Measurements from ENCODE around the gene TAF4.

Gene TAF4

DNA sequence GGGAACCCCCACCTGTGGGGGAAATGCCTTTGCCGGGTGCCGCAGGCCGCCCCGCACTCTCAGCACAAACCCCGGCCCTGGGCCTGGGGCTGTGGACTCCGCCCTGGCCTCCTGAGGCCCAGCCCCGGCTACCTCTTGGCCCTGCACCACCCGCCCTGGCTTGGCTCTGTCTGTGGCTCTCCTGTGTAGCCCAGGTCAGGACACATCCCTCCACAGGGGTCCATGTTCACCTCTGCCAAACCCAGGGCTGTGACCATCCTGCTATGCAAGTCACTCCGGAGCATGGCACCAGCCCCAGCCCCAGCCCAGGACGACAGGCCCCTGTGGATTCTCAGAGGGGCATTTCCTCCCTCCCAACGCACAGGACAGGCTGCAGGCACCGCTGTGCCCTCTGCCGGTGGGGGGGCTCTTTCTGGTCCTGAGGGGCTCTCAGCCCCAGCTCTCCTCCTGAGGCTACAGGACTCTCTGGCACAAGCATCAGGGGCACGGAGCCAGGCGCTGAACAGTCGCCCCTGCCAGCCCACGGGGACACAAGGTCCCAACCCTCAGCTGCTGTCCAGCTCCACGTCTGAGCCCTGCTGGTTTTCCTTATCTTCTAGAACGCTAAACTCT lies 45.7 kb downstream of the TAF4 start:
- DNase-seq: no peak

DNA sequence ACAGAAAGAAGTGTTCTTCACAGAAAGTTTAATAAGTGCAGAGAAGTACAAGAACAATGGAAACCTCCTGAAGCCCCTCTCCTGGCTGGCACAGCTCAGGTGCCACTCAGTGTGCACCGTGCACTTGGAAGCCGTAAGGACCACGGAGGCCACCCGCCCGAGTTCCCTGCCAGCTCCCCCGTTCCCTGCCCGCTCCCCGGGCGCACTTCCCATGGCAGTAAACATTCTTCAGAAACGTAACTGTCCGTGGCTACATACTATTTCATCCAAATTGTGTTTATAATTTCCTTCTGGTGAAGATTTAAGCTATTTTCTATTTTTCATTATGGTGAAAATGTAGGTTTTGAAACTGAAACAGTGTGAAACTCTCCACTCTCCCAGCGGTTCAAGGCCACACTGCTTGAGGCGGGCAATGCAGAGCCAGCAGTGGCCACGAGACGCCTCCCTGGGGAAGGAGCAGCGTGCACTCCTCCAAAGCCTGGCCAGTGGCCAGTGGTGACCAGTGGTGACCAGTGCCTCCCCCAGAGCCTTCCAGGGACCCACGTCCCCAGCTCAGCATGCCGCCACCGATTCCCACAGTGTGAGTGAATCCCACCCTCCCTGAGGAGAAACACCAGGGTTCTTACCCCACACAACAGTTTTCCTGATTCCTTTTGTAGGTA lies 46.4 kb downstream of the TAF4 start:
- no peak for DNase-seq

DNA sequence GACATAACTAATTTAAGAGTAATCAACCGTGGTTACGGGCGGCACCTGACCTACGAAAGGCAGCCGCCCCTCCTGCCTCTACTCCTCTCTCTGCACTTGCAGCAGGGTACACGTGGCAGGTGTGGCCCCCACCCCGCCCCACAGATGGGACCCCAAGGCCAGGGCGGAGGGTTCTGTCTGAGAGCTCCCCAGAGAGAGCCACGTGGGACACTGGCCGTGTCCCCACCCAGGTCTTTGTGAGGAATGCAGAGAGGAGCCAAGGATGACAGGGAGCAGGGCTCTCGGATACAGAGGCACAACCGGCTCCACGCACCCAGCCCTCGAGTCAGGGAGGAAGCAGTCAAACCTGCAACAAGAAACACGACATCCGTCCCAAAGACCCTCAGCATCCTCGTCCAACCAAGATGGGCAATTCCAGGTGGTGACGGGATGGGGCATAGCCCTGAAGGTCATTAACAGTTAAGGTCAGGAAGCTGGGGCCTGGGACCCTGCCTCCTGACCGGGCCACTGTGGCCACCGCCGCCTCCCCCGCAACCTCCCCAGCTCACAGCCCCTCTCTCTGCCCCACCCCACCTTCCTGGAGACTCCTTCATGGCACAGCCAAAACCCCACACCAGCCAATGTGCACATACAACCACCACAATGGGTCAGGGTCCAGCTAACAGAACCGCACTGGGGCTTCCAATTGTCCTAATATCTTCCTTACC lies 47.1 kb downstream of the TAF4 start:
- no peak for DNase-seq

DNA sequence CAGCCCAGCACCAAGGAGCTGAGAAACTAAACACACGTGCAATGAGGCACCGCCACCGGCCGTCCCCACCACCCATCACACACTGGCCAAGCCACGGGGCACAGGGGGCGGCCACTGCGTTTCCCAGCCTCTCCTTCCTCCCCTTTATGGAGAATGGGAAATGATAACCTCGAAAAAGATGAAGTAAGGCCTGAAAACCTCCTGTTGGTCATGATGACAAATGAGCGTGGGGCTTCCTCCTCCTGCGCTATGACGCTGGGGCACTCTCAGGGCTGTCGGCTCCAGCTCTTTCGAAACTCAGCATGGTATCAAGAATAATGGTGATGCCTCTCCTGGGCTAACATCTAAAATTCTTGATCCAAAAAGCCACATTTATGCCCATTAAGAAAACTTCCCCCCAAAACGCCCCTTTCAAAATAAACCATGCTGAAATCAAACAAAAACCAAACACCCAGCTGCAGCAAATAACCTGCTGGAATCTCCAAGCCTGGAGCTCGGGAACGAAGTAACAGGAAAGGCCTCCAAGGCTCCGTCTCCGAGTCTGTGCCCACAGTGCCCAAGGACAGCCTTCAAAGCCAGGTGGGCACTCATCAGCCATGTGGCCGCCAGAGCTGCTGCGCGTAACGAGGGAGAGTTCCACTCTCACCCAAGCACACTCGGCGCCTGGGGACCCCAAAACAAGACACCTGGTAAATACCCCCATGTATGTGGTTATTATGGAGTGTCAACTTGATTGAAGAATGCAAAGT lies 50.0 kb downstream of the TAF4 start:
- no peak for DNase-seq

DNA sequence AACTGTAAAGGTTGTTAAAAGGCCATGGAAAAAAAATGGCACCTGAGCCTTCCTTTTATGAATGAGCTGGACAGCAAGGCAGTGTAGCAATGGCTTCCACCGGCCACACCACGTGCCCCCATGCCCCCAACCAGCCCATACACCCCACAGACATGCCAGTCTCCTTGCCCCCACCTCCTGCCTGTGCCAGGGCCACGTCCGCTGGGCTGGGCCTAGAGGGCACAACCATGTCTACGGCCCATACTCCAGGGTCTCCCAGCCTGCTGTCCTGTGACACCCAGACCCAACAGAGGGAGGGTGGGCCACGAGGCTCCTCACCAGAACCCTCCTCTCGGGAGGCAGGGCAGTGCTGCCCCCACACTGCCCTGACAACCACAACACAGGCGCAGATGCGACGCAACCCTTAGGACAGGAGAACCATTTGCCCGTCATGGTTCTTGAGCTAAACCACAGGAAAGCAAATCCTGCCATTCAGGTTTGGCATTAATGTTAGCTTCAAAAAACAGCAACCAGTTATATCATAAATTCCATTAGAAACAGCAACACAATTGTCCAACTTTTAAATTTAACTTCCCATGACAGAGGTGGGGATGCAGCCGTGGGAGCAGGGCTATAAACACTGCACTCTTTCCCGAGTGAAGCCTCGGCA lies 50.7 kb downstream of the TAF4 start:
- DNase-seq: no peak

DNA sequence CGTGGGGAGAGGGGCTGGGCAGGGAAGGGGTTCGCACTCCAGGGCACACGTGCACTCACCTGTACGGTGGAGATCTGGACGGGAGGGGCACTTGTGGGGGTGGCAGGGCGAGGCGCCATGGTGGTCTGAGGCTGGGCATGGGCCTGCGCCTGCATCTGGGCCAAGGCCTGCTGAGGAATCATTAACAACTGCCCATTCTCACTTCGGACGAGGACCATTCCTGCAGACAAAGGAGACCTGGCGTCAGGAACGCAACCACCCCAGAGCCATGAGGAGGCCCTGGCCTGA lies 51.2 kb downstream of the TAF4 start:
- DNase-seq: no peak

DNA sequence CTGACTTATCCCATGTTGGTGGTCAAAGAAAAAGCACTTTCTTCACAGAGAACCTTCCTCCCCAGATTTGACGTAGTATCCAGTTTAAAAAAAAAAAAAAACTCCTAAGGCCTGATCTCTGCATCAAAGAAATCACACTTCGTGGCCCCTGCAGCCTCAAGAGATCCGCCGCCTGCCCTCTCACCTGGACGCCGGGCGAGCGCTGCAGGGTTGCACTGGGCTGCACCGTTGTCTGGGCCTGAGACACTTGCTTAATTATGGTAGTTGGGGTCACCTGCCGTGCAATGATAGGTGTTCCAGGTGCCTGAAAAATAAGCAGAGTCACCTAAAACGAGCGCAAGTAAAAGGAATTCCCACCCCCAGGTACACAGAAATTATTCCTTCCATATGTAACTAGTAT lies 53.0 kb downstream of the TAF4 start:
- DNase-seq: no peak

DNA sequence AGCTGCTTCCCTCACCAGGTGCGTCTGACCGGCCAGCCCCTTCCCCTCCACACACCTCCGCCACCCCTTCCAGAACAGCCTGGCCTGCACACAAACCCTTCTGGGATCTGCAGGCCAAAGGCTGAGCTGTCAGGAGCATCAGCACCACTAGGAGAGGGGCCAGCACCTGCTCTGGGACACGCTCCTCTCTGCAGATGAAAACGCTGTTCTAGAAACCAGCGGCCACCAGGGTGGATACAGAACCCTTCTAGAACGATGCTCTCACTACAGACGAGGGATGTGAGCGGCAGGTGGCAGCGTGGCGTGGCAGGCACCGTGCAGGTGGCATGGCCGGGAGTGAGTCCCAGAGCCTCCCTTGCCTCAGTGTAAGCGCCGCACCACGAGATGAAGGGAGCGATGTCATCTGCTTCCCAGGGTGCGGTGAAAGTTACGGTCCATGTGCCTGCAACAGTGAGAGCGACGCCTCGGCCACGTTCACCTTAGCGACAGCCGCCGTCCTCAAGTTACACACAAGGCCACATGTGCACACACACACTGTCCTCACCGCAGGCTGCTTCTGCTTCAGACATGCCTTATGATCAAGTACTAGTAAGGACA lies 53.6 kb downstream of the TAF4 start:
- DNase-seq: no peak

DNA sequence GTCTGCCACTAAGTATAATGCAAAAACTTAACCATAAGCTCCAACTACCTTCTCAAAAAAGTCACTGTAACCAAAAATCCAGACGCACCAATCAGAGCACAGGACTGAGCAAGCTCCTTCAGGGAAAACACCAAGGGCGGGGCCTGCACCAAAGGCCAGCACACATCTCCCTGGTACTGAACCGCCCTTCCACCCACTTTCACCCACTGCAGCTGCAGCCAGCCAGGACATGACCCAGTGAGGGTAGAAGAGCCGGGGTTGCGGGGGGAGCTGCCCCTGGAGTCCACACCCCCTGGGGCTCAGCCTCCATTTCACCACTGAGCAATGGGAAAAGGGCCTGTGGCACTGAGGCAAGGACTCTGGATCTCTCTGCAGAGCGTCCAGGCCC lies 54.3 kb downstream of the TAF4 start:
- no peak for DNase-seq

DNA sequence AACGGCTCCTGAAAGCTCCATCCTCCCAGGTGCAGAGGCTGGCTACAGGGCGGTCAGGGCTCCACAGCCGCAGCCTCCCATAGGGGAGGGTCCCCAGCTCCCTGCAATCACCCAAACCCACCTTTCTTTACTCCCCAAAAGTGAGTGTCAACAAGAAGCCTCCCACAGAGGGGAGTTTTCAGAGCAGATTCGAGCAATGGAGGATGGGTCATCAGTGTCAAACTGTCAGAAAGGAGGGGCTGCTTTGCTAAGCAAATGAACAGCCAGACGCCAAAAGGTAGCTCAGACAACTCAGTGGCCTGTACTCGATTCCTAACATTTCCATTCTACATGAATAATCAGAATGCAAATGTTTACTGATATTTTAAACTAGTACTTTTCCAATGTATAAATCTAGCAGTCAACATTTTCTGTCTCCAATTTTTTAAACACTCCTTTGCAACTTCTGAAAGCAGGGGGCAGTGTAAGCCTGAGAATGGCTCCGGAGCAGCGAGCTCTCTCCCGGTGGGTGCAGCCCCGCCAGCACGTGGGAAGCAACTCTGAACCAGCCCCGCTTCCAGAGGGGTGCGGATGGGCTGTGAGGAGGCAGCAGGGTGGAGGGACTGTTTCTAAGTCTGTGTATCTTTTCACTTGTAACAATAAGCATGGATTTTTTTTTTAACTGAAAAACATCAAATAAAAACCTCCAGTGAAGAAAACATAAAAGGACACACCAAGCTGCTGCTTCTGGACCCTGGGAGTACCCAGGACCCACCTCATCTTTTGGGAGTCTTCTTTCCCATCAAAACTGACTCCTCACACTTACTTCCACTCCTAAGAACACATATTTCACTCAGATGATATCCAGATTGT lies 54.9 kb downstream of the TAF4 start:
- DNase-seq: peak; percentile 76

DNA sequence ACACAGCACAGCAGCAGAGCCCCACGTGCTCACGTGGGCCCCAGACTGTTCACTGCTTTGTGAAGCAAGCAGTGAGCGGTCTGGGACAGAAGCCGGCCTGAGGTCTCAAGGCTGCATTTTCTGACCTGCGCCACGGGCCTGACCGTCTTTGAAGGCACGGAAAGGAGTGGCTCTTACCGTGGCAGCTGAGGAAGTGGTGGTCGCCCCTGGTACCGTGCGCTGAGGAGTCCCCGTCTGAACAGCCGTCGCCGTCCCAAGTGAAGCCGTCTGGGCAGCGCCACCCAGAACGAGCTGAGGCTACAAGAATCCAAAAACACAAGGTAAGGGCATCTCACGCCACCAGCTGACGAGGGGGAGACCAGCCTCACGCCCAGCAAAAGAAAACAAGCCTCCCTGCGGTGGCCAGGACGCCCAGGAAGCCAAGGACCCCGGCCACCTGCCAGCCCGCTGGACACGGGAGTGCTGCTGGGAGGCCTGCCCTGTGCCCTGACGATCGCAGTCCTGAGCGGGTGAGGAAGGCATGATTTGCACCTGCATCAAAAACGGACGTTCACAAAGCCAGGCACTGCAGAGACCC lies 55.7 kb downstream of the TAF4 start:
- no peak for DNase-seq

DNA sequence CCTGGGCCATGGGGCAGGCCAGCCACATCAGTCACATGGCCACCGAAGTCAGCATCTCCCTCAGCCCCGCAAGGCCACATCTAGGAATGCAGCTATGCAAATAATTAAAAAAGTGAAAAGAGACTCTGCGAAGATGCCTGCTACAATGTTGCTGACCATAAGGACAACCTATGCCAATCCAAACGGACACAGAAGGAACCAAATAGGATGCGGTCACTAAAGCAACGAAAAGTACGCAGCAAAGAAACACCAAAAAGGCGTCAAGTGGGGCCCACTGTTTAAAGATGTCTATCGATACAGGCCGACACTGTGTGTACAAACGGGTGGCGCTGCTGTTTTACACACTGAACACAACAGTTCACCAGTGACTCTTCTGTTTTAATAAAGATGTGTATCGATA lies 56.4 kb downstream of the TAF4 start:
- no peak for DNase-seq

DNA sequence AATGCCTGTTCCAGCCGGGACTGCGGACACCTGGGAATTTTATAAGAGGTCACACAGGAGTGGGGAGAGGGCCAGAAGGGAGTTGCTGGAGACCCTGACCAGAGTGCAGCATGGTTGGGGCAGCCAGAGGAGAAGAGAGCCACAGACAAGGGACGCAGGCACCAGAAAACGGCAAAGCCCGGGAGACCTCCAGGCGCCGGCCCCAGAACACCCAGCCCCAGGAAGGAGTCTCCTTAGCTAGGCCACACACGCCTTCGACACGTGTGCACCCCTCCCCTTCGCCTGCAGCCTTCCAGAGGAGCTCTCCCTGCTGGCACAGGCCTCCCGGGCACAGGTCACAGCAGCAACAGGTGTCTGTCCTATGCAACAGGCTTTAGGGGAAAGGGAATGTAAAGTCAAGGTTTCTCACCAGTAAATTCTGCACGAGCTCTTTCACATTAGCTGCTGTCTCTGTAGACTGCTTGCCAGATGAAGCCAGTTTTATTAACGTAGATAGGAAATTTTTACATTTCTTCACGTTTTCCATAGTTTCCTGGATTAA lies 57.0 kb downstream of the TAF4 start:
- no peak for DNase-seq

DNA sequence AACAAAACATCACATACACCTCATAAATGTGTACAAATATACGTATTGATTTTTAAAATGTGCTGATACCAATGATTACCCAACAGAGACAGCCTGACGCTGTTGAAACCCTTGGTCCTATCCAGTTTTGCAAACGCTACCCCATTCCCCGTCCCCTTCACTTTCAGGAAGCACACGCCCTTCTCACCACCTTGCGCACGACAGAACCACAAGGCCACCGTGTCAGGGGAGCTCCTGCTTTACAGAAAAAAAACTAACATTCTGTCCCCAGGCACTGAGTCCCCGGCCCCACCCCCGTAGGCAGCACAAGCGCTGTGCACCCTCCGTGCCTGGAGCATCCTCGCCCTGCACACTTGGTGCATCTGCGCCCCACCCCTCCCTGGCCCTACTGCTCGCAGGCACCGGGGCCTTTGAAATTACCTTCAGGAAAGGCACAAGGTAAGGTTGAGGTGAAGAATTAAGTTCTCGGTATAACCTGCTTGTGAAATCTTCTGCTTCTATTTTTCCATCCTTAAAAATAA lies 58.5 kb downstream of the TAF4 start:
- no peak for DNase-seq

DNA sequence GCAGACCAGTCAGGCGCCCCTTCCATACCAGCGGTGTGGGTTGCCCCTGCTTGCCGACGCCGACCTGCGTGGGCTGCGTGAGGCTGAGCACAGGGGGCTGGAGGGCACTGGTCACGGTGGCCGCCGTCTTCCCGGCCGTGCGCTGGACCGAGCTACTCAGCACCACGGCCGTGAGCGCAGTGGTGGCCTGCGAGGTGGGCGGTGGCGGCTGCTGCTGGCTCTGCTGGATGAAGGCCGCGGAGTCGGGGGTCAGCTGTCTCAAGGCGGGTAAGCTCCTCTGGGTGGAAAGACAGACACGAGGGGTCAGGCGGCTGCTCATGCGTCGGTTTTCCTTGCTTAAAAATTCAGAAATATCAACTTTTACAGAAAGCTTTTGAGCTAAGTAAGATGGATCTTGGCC lies 59.2 kb downstream of the TAF4 start:
- DNase-seq: no peak

DNA sequence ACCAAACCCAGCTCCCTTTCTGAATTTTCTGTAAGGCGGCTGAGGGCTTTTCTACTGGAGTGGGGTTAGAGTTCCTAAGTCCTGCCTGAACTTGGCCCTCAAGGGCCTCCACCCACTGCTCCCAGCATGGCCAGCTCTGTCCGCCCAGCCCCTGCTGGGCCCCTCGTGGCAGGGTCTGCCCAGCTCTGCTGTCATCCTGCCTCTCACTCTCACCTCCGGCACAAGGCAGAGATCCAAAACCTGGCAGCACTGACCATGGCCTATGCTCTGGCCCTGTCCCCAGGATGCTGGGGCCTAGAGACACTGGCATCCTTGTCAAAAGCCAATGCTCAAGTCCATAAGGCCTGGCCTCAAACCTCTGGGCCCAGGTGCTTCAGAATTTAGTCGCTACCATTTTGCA lies 61.1 kb downstream of the TAF4 start:
- no peak for DNase-seq

DNA sequence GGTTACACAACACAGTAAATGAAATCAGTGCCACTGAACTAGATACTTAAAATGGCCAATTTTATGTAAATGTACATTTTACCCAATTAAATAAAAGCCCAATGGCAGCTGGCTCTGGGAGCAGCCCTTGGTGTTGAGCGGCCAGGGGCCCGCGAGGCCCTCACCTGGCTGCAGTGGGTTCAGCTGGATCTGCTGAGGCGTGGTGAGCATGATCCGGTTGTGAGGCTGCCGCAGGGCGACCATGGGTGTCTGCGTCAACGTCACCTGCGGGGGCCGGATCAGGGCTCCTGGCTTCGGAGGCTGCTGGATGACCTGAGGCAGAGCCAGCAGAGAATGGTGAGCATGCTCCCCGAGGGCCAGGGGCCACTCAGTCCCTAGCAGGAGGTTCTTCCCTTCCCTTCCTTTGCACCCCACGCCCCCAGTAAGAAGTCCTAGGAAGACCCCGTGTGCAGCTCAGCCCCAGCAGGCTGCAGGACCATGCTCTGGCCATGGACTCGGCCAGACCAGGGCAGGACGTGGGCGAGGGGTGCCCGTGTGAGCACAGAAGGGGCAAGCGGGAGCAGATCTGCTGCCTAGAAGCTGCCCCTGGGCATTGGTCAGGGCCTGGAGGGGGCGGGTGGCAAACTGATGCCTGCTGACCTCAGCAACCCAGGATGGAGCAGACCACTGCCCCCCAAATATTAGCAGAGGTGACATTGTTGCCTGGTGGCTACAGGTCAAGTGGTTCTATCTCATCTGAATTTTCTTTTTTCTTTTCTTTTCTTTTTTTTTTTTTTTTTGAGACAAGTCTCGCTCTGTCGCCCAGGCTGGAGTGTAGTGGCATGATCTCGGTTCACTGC lies 61.9 kb downstream of the TAF4 start:
- no peak for DNase-seq

DNA sequence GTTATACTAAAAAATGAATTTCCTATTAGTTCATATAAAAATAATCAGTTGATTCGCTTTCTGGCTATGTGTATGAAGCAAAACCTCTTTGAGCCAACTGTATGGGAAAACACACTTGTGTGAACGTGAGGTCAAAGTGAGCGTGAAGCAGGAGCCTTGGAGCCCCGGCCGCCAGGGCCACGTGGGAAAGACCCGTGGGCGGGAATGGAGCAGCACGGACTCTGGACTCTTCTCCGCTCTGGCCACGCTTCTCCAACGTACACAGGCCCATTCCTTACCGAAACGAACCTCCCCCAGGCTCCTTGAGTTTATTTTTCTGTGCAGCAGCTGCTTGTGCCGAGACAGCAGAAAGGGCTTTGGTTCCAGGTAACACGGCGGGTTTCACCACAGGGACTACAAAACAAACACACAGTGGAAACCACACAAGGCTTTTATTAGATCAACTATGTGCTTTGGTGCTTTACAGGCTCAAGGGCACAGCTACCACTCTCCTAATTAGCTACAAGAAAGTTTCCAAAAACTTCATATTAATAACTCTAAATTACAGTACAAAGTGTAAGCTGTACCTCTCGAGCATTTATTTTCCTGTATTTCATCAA lies 62.7 kb downstream of the TAF4 start:
- no peak for DNase-seq

DNA sequence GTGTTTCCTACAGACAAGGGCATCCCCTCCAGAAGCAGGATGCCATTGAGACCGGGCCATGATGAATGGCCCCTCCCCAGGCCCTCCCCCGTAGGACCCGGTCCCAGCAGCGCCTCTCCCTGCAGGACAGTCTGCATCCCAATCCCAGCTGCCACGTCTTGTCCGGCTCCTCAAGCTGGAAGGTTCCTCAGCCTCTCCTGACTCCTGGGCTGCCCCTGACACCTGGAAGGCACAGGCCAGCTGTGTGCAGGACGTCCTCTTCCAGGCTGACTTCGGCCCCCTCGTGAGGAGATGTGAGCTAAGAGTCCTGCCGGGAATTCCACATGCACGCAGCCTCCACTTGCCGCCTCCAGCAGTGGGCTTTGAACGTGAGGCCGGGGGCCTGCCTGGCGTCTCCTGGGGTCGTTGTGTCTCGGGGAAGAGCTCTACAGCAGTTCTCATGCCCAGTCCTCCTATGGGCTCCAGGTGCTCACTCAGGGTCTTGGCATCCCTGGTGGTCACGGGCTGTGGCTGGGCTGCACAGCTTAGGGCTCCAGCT lies 64.4 kb downstream of the TAF4 start:
- no peak for DNase-seq

Measured in CD4-positive, alpha-beta T cell treated with Interleukin-17A for 4 hours (primary cell).